HL-60 (cell line): ENCODE results near the gene RBBP8NL.

Source experiments
- DNase-seq, 2 experiments: peaks; one replicate each; pipeline ENCODE4 v3.0.0-alpha.2; 2010 to 2020; ENCODE audit warnings: low read depth in 1 of 2, low spot score in 1 of 2
- H3K27ac ChIP-seq: fragments of 250-450 bp; sonication (Bioruptor Pico); replicated peaks from 2 replicates; pipeline ENCODE4 v1.5.1; 2020; ENCODE audit warnings: mild to moderate bottlenecking, moderate library complexity
- H3K27me3 ChIP-seq: fragments of 250-450 bp; sonication (Bioruptor Pico); 2 replicates; pipeline ENCODE4 v1.5.1; 2021; ENCODE audit warnings: mild to moderate bottlenecking, moderate library complexity; ENCODE audit not compliant: insufficient read depth, poor library complexity, severe bottlenecking
- H3K4me3 ChIP-seq: replicated peaks from 2 replicates; pipeline ENCODE4 v1.5.1; 2011; ENCODE audit warnings: mild to moderate bottlenecking, control low read depth, low read length; ENCODE audit not compliant: insufficient read depth
- GABPA ChIP-seq: IDR thresholded peaks from 2 replicates; pipeline ENCODE4 v1.6.1; 2012; ENCODE audit warnings: low read depth
- POLR2AphosphoS5 ChIP-seq: IDR thresholded peaks from 2 replicates; pipeline ENCODE4 v1.6.1; 2012; ENCODE audit warnings: low read depth
- SPI1 ChIP-seq: IDR thresholded peaks from 2 replicates; pipeline ENCODE4 v1.6.1; 2012; ENCODE audit warnings: low read depth, mild to moderate bottlenecking, borderline replicate concordance
- TF ChIP-seq, protein P1 (sequence below): IDR thresholded peaks from one replicate; pipeline ENCODE4 v1.5.1; 2011; ENCODE audit warnings: low read length, control low read depth, inconsistent platforms; ENCODE audit not compliant: insufficient read depth
- TF ChIP-seq, protein P2 (sequence below): IDR thresholded peaks from 2 replicates; pipeline ENCODE4 v1.6.1; 2012; ENCODE audit warnings: low read depth; ENCODE audit not compliant: insufficient replicate concordance

The RBBP8NL gene

DNA sequence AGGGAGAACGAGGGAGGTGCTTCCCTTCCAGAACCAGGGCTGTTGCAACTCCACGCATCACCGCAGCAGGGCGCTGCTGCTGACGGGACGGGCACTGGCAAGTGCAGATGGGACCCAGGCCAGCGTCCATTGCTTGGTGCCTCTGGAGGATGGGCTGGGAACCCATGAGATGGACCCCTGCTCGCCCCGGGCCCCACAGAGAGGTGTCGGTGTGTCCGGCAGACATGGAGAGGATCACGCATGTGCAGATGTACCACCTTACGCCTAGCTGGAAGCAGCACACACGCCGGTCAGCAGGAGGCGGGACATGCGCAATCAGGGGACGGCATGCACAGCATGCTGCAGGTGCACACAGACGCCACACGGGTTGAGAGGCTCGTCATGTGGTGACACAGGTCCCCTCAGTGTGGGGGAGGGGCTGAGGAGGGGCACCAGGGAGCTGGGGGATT is 26.0 kb downstream of the RBBP8NL start:
- TF ChIP-seq, protein P1, sequence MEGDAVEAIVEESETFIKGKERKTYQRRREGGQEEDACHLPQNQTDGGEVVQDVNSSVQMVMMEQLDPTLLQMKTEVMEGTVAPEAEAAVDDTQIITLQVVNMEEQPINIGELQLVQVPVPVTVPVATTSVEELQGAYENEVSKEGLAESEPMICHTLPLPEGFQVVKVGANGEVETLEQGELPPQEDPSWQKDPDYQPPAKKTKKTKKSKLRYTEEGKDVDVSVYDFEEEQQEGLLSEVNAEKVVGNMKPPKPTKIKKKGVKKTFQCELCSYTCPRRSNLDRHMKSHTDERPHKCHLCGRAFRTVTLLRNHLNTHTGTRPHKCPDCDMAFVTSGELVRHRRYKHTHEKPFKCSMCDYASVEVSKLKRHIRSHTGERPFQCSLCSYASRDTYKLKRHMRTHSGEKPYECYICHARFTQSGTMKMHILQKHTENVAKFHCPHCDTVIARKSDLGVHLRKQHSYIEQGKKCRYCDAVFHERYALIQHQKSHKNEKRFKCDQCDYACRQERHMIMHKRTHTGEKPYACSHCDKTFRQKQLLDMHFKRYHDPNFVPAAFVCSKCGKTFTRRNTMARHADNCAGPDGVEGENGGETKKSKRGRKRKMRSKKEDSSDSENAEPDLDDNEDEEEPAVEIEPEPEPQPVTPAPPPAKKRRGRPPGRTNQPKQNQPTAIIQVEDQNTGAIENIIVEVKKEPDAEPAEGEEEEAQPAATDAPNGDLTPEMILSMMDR: no peak
- TF ChIP-seq POLR2AphosphoS5 (no peak), GABPA (no peak), SPI1 (no peak)
- TF ChIP-seq, protein P2, sequence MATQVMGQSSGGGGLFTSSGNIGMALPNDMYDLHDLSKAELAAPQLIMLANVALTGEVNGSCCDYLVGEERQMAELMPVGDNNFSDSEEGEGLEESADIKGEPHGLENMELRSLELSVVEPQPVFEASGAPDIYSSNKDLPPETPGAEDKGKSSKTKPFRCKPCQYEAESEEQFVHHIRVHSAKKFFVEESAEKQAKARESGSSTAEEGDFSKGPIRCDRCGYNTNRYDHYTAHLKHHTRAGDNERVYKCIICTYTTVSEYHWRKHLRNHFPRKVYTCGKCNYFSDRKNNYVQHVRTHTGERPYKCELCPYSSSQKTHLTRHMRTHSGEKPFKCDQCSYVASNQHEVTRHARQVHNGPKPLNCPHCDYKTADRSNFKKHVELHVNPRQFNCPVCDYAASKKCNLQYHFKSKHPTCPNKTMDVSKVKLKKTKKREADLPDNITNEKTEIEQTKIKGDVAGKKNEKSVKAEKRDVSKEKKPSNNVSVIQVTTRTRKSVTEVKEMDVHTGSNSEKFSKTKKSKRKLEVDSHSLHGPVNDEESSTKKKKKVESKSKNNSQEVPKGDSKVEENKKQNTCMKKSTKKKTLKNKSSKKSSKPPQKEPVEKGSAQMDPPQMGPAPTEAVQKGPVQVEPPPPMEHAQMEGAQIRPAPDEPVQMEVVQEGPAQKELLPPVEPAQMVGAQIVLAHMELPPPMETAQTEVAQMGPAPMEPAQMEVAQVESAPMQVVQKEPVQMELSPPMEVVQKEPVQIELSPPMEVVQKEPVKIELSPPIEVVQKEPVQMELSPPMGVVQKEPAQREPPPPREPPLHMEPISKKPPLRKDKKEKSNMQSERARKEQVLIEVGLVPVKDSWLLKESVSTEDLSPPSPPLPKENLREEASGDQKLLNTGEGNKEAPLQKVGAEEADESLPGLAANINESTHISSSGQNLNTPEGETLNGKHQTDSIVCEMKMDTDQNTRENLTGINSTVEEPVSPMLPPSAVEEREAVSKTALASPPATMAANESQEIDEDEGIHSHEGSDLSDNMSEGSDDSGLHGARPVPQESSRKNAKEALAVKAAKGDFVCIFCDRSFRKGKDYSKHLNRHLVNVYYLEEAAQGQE: no peak
- no peak overlapping the region for H3K4me3 ChIP-seq
- H3K27me3 ChIP-seq: no peaks in the 10 kb centered on the region
- no peak for DNase-seq
- H3K27ac ChIP-seq: no peak overlapping the region

DNA sequence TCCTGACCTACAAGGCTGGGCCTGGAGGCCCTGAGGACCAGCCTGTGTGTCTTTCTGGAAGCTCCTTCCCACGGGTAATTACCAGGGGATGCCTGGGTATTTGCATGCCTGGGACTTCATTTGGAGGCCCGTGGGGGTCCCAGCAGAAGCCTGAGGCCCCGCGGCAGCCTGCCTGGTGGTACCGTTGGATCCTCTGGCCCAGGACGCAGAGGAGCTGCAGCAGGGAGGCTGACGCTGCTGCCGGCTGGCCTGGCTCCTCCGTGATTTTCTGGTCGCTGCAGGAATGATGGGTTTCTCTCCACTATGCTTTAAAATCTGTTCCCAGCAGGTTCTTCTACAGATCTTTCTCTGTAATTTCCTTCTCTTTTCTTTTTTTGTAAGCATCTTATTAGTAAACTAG is 26.8 kb downstream of the RBBP8NL start:
- no peaks in the 10 kb centered on the region for H3K27me3 ChIP-seq
- DNase-seq: no peak
- TF ChIP-seq, protein P1: no peak
- TF ChIP-seq POLR2AphosphoS5 (no peak), SPI1 (no peak), GABPA (no peak)
- TF ChIP-seq, protein P2: no peak
- H3K27ac ChIP-seq: no peak overlapping the region
- no peak overlapping the region for H3K4me3 ChIP-seq

DNA sequence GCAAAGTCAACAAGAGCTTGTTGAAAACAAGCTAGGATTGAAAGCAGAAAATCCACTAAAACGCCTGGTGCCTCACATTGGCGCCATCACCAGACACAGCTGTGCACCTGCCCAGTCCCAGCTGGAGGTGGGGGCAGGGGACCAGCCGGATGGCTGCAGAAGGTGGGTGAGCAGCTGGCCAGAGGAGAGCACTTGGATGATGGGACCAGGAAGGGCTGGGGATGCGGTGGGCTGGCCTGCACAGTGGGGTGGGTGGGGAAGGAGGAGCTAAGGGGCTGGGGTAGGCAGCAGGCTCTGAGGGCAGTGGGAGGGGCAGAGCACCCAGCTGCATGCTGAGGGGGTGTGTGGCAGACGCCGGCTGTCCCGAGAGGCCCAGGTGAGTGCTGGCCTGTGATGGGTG is 27.3 kb downstream of the RBBP8NL start:
- DNase-seq: no peak
- H3K27ac ChIP-seq: no peak overlapping the region
- no peak overlapping the region for H3K4me3 ChIP-seq
- TF ChIP-seq, protein P1: no peak
- TF ChIP-seq SPI1: no peak
- no peak for TF ChIP-seq GABPA
- no peak for TF ChIP-seq POLR2AphosphoS5
- TF ChIP-seq, protein P2: no peak
- no peaks in the 10 kb centered on the region for H3K27me3 ChIP-seq
